ENCODE measurements around the gene LRIT1. TPM values are rescaled to one million over a fixed set of nuclear protein-coding genes. Genes with fewer than 3 reads are reported as not detected.

The LRIT1 gene
- total RNA-seq, 1 donor from 2014 or later, result not detected

DNA sequence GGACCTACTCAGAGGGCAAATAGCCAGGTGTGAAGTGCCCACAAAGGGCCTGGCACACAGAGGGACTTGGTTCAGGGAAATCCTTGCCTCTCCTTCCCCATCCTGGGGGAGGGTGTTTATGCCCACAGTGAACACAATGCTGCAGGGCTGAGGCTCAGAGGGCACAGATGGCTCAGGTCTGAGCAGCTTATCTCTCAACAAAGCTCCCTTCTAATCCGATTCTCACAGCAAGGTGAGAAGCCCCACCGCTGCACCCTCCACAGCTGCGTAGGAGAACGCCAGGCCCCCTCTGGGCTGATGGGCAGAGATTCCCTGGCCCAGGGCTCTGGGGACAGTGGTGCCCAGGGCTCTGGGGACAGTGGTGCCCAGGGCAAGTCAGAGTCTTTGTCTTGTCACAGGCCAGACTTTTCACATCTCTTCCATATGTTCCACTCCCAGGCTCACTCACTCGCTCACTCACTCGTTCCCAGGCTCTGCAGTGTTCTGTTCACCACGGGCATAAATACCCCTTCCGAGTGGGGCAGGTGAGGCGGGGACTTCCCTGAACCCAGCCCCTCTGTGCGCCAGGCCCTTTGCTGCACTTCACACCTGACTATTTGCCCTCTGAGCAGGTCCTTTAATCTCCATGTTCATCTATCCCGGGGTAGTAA lies 55.7 kb downstream of the LRIT1 start:
- no peak for ATAC-seq (ENCODE audit: low read depth)
- CTCF ChIA-PET, result no interaction called here
- Mint-ChIP-seq H3K4me1 (peaks cover 4% of the 10 kb centered on the region), H3K36me3 (ENCODE audit: low read depth) (no peaks in the 10 kb centered on the region), H3K4me3 (no peak overlapping the region), H3K27ac (no peak overlapping the region), H3K27me3 (peaks cover 7% of the 10 kb centered on the region), H3K9me3 (no peaks in the 10 kb centered on the region)
- DNase-seq, result no peak
- TF ChIP-seq, protein P1, sequence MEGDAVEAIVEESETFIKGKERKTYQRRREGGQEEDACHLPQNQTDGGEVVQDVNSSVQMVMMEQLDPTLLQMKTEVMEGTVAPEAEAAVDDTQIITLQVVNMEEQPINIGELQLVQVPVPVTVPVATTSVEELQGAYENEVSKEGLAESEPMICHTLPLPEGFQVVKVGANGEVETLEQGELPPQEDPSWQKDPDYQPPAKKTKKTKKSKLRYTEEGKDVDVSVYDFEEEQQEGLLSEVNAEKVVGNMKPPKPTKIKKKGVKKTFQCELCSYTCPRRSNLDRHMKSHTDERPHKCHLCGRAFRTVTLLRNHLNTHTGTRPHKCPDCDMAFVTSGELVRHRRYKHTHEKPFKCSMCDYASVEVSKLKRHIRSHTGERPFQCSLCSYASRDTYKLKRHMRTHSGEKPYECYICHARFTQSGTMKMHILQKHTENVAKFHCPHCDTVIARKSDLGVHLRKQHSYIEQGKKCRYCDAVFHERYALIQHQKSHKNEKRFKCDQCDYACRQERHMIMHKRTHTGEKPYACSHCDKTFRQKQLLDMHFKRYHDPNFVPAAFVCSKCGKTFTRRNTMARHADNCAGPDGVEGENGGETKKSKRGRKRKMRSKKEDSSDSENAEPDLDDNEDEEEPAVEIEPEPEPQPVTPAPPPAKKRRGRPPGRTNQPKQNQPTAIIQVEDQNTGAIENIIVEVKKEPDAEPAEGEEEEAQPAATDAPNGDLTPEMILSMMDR (IDR thresholded peaks at IDR 0.05), result no peak
- POLR2A ChIA-PET, result no interaction called here
- intact Hi-C loops (cut with micrococcal nuclease), result no loop called here

DNA sequence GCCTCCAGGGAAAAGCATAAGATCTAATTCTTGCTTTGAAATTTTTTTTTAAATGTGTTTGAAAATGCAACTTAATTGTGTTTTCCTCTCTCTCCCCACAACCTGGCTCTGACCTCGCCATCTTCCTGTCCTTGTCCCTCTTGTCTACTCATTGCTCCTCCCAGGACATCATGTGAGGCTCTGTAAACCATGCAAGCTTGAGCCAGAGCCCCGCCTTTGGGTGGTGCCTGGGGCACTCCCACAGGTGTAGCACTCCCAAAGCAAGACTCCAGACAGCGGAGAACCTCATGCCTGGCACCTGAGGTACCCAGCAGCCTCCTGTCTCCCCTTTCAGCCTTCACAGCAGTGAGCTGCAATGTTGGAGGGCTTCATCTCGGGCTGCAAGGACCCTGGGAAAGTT lies 56.8 kb downstream of the LRIT1 start:
- Mint-ChIP-seq H3K27ac (no peak overlapping the region), H3K4me1 (peaks cover 4% of the 10 kb centered on the region), H3K27me3 (peaks cover 7% of the 10 kb centered on the region), H3K9me3 (no peaks in the 10 kb centered on the region), H3K36me3 (ENCODE audit: low read depth) (no peaks in the 10 kb centered on the region), H3K4me3 (no peak overlapping the region)
- CTCF ChIA-PET, result no interaction called here
- TF ChIP-seq, protein P1 (IDR thresholded peaks at IDR 0.05), result no peak
- POLR2A ChIA-PET, result no interaction called here
- no peak for DNase-seq
- intact Hi-C loops (cut with micrococcal nuclease), result no loop called here
- ATAC-seq (ENCODE audit: low read depth), result no peak

DNA sequence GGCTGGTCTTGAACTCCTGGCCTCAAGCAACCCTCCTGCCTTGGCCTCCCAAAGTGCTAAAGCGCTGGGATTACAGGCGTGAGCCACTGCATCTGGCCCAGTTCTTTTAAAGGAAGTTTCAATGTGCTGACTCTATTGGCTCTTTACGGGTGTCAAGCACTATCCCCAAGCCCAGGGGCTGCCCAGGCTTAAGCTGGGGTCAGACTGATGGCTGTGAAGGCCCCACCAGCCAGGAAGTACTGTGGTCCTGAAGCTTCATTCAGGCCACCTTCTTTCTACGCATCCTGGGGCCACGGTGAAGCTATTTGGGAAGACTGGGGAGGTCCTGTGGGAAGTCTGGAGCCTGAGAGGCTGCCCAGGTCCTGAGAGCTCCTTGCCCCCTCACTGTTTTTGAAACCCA lies 59.7 kb downstream of the LRIT1 start:
- CTCF ChIA-PET, result no interaction called here
- intact Hi-C loops (cut with micrococcal nuclease), result no loop called here
- H3K27ac Mint-ChIP-seq, result no peak overlapping the region
- H3K9me3 Mint-ChIP-seq, result no peaks in the 10 kb centered on the region
- ATAC-seq (ENCODE audit: low read depth), result no peak
- H3K27me3 Mint-ChIP-seq, result no peaks in the 10 kb centered on the region
- H3K4me3 Mint-ChIP-seq, result no peak overlapping the region
- POLR2A ChIA-PET, result no interaction called here
- H3K4me1 Mint-ChIP-seq, result peaks cover 8% of the 10 kb centered on the region
- DNase-seq, result no peak
- no peaks in the 10 kb centered on the region for H3K36me3 Mint-ChIP-seq (ENCODE audit: low read depth)
- TF ChIP-seq, protein P1 (IDR thresholded peaks at IDR 0.05), result no peak

Other genes starting within 250 kb of the LRIT1 start
- 113 and 114 TPM in 2 replicates for gene GHITM, start 102.0 kb downstream of the LRIT1 start, total RNA-seq
- gene GPR15LG, start 67.7 kb downstream of the LRIT1 start, total RNA-seq, result not detected in 2 replicates
- gene CDHR1, start 47.0 kb downstream of the LRIT1 start, total RNA-seq, result 2.8 and 3.7 TPM in 2 replicates
- gene LRIT2, start 16.0 kb downstream of the LRIT1 start, total RNA-seq, result not detected in 2 replicates
- not detected in 2 replicates for gene RGR, start 3.5 kb upstream of the LRIT1 start, total RNA-seq
- 52.4 and 57.1 TPM in 2 replicates for gene CCSER2, start 87.0 kb upstream of the LRIT1 start, total RNA-seq